NB4 (cell line): ENCODE measurements around the gene EEPD1.

ENCODE experiments used
- DNase-seq: peaks from one replicate; pipeline ENCODE4 v3.0.0; 2010; ENCODE audit warnings: low read depth
- H3K4me3 ChIP-seq: one replicate; pipeline ENCODE4 v1.5.1; 2011; ENCODE audit warnings: mild to moderate bottlenecking, low read depth, low read length, moderate library complexity
- CTCF ChIP-seq: IDR thresholded peaks from one replicate; pipeline ENCODE4 v1.5.1; 2012; ENCODE audit warnings: low read depth, low read length
- MAX ChIP-seq: IDR thresholded peaks from 2 replicates; pipeline ENCODE4 v1.6.1; 2011; ENCODE audit warnings: low read depth, low read length
- MYC ChIP-seq: IDR thresholded peaks from 2 replicates; pipeline ENCODE4 v1.6.1; 2011; ENCODE audit warnings: low read depth, low read length
- POLR2A ChIP-seq: IDR thresholded peaks from 2 replicates; pipeline ENCODE4 v1.6.1; 2011; ENCODE audit warnings: mild to moderate bottlenecking; ENCODE audit not compliant: insufficient read length; ENCODE audit errors: extremely low read depth

Gene EEPD1

GRCh38 chr7:36158321-36158605 is 5.2 kb downstream of the EEPD1 start:
- no peak for TF ChIP-seq MYC
- no peak for TF ChIP-seq POLR2A
- TF ChIP-seq CTCF: no peak
- TF ChIP-seq MAX: no peak
- H3K4me3 ChIP-seq: no peak overlapping the region
- no peak for DNase-seq

DNA sequence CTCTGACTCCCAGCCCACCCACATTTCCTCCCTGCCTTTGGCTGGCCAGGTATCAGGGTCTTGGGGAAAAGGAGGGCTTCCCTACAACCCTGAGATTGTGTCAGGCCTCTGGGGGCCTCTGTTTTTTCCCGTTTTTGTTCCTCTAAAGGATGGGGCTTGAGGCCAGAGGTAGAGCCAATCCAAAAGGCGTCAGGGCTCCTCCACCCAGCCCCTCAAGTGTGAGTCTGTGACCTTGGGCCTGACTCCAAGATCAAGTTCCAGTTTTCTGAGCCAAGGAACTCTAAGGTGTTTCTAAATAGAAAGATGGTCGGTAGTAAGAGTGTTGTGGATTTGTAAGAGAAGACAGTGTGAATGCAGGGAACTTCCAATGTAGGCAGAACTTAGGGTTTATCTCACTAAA is 6.6 kb downstream of the EEPD1 start:
- DNase-seq: no peak
- TF ChIP-seq POLR2A (no peak), MYC (no peak), MAX (no peak), CTCF (no peak)
- H3K4me3 ChIP-seq: no peak overlapping the region

DNA sequence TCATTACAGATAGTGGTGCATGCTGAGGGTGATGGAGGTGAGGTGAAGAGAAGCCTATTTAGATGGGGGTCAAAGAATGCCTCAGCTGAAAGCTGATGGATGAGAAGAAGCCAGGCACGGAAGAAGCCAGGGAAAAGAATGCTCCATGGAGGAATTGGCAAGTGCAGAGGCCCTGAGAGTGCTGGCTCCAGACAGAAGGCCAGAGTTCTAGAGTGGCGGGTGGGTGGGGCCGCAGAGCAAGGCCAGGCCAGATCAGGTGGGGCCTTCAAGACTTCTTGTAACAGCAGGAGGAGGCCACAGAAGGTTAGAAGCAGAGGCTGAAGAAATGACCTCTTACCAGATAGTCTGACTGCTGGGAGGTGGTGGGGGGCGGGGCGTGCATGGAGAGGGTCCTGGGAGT is 7.3 kb downstream of the EEPD1 start:
- no peak for TF ChIP-seq POLR2A
- TF ChIP-seq CTCF: no peak
- TF ChIP-seq MAX: no peak
- no peak for TF ChIP-seq MYC
- DNase-seq: no peak
- no peak overlapping the region for H3K4me3 ChIP-seq

DNA sequence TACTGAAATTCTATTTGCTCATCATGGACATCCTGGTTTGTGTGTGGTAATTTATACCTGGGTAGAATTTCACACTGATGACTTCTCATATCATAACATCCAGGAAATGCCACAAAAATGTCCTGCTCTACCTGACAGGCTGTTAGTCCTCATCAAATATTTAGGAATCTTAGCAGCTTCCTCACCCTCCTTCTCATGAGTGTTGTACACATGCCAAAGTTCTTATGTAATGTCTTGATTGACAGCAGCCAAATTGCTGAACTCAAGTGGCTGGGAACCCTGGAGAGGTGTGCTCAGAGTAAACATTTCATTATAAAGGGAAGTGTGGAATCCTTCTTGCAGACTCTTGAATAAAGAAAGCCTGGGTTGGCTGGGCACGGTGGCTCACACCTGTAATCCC is 8.9 kb downstream of the EEPD1 start:
- TF ChIP-seq CTCF: no peak
- no peak for TF ChIP-seq POLR2A
- TF ChIP-seq MYC: no peak
- TF ChIP-seq MAX: no peak
- DNase-seq: peak; percentile 46

DNA sequence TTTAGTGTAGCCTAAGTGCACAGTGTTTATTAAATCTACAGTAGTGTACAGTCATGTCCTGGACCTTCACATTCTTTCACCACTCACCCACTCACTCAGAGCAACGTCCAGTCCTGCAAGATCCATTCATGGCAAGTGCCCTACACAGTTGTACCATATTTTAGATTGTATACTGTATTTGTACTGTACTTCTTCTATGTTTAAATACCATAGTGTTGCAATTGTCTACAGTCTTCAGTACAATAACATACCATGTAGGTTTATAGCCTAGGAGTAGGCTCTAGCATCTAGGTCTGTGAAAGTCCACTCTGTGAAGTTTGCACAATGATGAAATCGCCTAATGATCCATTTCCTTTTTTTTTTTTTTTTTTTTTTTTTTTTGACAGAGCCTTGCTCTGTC is 12.0 kb downstream of the EEPD1 start:
- peak; percentile 70 for DNase-seq

More for the DNA sequence above, 8.9 kb downstream of the EEPD1 start:
- H3K4me3 ChIP-seq: no peak overlapping the region

More for the DNA sequence above, 12.0 kb downstream of the EEPD1 start:
- no peak overlapping the region for H3K4me3 ChIP-seq
- no peak for TF ChIP-seq CTCF
- TF ChIP-seq MAX: no peak
- no peak for TF ChIP-seq MYC
- no peak for TF ChIP-seq POLR2A
